Gastroesophageal sphincter (tissue), 3 donors: ENCODE measurements around the gene THBS1.

Experiments used
- CTCF ChIP-seq, 4 experiments: fragments of 200-600 bp in 2 of 4; fragments of 450-650 bp in 2 of 4; sonication (generic) in 1 of 4; IDR thresholded peaks; one replicate each; pipeline ENCODE4 v1.5.1; 2017 to 2019; ENCODE audit warnings: antibody characterized with exemption in 4 of 4, mild to moderate bottlenecking in 2 of 4, moderate library complexity in 2 of 4
- EP300 ChIP-seq: sonication (generic); formaldehyde crosslinking; IDR thresholded peaks from one replicate; pipeline ENCODE4 v1.6.1; 2017; ENCODE audit warnings: antibody characterized with exemption, mild to moderate bottlenecking
- POLR2A ChIP-seq, 2 donors: fragments of 450-650 bp; IDR thresholded peaks; one replicate each; pipeline ENCODE4 v1.6.1; 2017; ENCODE audit warnings: antibody characterized with exemption in 2 of 2, mild to moderate bottlenecking in 2 of 2, moderate library complexity in 1 of 2
- POLR2AphosphoS5 ChIP-seq: sonication (generic); formaldehyde crosslinking; IDR thresholded peaks from one replicate; pipeline ENCODE4 v1.6.1; 2017; ENCODE audit warnings: antibody characterized with exemption

DNA sequence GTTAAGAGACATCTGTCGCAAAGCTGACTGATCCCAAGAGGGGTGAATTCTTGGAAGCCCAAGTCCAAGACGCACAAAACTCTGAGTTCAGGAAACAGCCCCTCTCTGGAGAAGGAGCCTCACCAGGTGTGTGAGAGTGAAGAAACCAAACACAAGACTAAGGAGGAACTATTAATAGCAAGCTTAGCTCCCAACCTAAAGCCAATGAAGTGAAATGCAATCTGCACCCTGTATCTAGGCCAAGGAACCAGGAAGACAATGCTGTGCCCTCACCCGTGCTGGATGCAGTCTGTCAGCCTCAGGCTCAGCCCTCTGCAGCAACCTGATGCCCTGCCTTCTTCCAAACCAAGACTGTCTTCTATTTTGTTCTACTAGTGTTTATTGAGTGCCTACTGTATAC, 22.5 kb upstream of the THBS1 start:
- no peak for TF ChIP-seq CTCF (IDR thresholded peaks at IDR 0.05)
- TF ChIP-seq EP300, result no peak
- no peak for TF ChIP-seq POLR2AphosphoS5
- TF ChIP-seq POLR2A (IDR thresholded peaks at IDR 0.05), result no peak
